ENCODE measurements around the gene RRP12.

The RRP12 gene

DNA sequence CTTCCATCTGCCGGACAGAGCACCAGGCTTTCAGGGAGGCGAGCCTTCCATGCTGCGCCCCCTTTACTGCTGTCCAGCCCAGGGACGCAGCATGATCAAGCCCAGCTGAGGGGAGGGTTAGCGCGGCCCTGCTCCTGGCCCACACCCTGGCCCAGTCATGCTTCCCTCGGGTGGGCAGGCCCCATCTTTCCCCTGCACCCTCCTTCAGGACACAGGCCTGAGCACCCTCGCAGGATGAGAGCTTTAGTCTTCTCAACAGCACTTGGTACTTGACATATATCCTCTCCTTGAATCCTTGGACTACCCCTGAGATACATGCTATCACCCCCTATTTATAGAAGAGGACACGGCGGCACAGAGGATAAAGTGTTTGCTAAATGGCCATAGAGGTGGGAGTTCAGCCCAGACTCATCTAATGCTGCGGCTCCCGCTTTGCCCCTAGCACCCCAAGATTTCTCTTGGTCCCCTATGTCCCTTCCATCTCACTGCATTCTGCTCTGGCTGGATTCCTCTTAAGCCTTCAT, 34.0 kb downstream of the RRP12 start:
- peak overlapping the region; percentile 84 for H3K27ac Mint-ChIP-seq

GRCh38 chr10:97366572-97366971, 34.6 kb downstream of the RRP12 start:
- Mint-ChIP-seq H3K27me3 (no peaks in the 10 kb centered on the region), H3K36me3 (peaks cover 19% of the 10 kb centered on the region), H3K4me1 (peaks cover 22% of the 10 kb centered on the region)

More for the DNA sequence above, 34.0 kb downstream of the RRP12 start:
- DNase-seq (ENCODE audit: low spot score in 2 of 2) (no peak), ATAC-seq (ENCODE audit: low read depth) (no peak)
- no peaks in the 10 kb centered on the region for H3K27me3 Mint-ChIP-seq
- H3K9me3 Mint-ChIP-seq = no peaks in the 10 kb centered on the region
- peaks cover 22% of the 10 kb centered on the region for H3K4me1 Mint-ChIP-seq
- no peak overlapping the region for H3K4me3 Mint-ChIP-seq
- peaks cover 22% of the 10 kb centered on the region for H3K36me3 Mint-ChIP-seq

GRCh38 chr10:97365761-97366351, 35.3 kb downstream of the RRP12 start:
- Mint-ChIP-seq H3K27me3 (no peaks in the 10 kb centered on the region), H3K4me1 (peaks cover 22% of the 10 kb centered on the region), H3K4me3 (peak overlapping the region; percentile 68), H3K27ac (peak overlapping the region; percentile 94), H3K9me3 (no peaks in the 10 kb centered on the region), H3K36me3 (peaks cover 18% of the 10 kb centered on the region)
- ATAC-seq (ENCODE audit: low read depth) (peak; percentile 91), DNase-seq (ENCODE audit: low spot score in 2 of 2) (no peak)

More at GRCh38 chr10:97366572-97366971, 34.6 kb downstream of the RRP12 start:
- Mint-ChIP-seq H3K27ac (peak overlapping the region; percentile 94), H3K9me3 (no peaks in the 10 kb centered on the region), H3K4me3 (peak overlapping the region; percentile 68)
- DNase-seq (ENCODE audit: low spot score in 2 of 2) (no peak), ATAC-seq (ENCODE audit: low read depth) (no peak)

DNA sequence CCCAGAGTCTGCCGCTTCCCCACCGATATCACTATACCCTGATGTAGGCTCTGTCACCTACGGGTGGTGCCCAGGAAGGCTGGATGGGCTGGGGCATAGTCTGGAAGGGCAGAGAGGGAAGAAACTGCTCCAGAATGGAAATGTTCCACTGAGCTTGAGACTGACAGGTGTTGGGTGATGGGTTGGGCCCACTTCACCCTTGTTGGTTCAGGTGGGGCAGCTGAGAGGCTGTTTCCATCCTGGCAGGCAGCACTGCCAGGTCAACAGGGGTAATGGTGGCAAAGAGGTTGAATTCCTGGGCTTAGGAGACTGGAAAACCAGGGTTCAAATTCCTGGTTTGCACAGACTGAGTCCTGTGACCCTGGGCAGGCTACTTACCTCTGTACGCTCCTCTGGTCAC, 38.1 kb downstream of the RRP12 start:
- DNase-seq (ENCODE audit: low spot score in 2 of 2) = no peak
- Mint-ChIP-seq H3K9me3 (no peaks in the 10 kb centered on the region), H3K36me3 (peaks cover 16% of the 10 kb centered on the region), H3K27me3 (no peaks in the 10 kb centered on the region), H3K4me3 (no peak overlapping the region), H3K4me1 (peaks cover 22% of the 10 kb centered on the region), H3K27ac (no peak overlapping the region)
- ATAC-seq (ENCODE audit: low read depth) = no peak

DNA sequence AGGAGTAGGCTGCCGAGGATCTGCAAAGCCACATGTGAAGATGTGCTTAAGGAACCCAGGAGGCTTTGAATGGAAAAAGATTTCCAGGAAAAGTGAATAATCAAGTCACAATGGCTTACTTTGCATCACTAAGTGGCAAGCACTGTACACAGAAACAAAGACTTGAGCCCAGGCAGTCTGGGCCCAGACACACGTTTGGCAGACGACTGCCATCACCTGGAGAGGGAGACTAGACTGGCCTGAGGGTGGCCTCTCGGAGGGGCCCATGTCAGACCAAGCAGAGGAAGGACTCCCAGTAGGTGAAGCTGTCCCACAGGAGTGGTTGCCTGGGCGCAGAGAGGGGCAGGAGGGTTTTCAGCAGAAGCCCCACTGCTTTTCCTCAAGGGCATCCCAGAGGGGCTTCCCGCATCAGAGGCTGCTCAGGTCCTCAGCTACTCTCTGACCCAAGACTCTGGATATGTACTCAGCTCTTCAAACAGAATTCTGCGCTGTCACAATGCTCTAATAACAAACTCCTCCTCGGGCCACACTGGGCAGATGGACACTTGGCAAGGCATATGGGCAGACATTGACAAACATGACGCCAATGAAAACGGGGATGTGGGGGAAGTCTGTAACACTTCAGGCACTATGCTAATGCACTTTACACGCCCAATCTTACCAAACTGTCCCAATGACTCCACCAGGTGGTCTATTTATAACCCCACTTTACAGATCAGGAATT, 38.7 kb downstream of the RRP12 start:
- H3K4me3 Mint-ChIP-seq = no peak overlapping the region
- no peaks in the 10 kb centered on the region for H3K9me3 Mint-ChIP-seq
- H3K27ac Mint-ChIP-seq = no peak overlapping the region
- no peak for ATAC-seq (ENCODE audit: low read depth)
- no peaks in the 10 kb centered on the region for H3K27me3 Mint-ChIP-seq
- H3K36me3 Mint-ChIP-seq = peaks cover 16% of the 10 kb centered on the region
- peaks cover 22% of the 10 kb centered on the region for H3K4me1 Mint-ChIP-seq
- DNase-seq (ENCODE audit: low spot score in 2 of 2) = no peak

DNA sequence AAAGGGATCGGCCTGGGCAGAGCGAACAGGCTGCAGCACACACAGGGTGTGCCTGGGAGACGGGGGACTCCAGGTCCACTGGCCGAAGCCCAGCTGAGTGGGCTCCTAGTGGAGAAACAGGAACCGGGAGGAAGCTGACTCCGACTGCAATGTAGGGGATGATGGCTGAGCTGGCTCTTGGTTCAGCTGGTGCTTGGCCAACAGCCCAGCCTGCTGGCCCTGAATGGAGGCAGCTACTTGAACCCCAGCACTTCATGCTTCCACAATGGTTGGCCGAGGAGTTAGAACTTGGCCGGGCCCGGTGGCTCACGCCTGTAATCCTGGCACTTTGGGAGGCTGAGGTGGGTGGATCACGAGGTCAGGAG, 39.6 kb downstream of the RRP12 start:
- H3K27me3 Mint-ChIP-seq = no peaks in the 10 kb centered on the region
- peaks cover 12% of the 10 kb centered on the region for H3K36me3 Mint-ChIP-seq
- peaks cover 19% of the 10 kb centered on the region for H3K4me1 Mint-ChIP-seq
- no peak overlapping the region for H3K27ac Mint-ChIP-seq
- no peaks in the 10 kb centered on the region for H3K9me3 Mint-ChIP-seq
- DNase-seq (ENCODE audit: low spot score in 2 of 2) (no peak), ATAC-seq (ENCODE audit: low read depth) (no peak)
- no peak overlapping the region for H3K4me3 Mint-ChIP-seq

- peaks cover 14% of the 10 kb centered on the region for H3K4me1 Mint-ChIP-seq
- no peaks in the 10 kb centered on the region for H3K9me3 Mint-ChIP-seq
- H3K4me3 Mint-ChIP-seq = no peak overlapping the region
- no peaks in the 10 kb centered on the region for H3K27me3 Mint-ChIP-seq
- ATAC-seq (ENCODE audit: low read depth) (no peak), DNase-seq (ENCODE audit: low spot score in 2 of 2) (no peak)
- H3K36me3 Mint-ChIP-seq = peaks cover 12% of the 10 kb centered on the region
- H3K27ac Mint-ChIP-seq = peak overlapping the region; percentile 41
Measured at GRCh38 chr10:97360705-97361536, 40.2 kb downstream of the RRP12 start.

DNA sequence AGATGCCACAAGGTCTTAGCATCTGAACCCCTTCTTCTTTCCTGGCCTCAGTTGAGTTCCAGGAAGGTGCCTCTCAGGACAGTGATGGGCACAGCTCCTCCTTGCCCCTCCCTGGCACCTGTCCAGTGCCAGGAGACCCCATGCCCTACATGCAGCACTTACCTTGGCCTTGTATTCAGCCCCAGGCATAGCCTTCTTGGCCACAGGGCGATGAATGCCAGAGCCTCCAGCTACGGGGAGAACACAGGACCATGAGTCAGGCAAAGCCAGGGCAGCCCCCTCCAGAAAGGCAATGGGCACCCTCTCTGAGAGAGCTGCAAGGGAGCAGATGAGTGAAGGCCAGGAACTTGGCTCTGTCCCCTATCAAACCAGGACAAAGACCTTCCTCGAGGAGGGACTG, 42.4 kb downstream of the RRP12 start:
- ATAC-seq (ENCODE audit: low read depth) = no peak
- Mint-ChIP-seq H3K27ac (peak overlapping the region; percentile 48), H3K9me3 (no peaks in the 10 kb centered on the region), H3K4me3 (no peak overlapping the region), H3K27me3 (no peaks in the 10 kb centered on the region), H3K4me1 (no peaks in the 10 kb centered on the region), H3K36me3 (peaks cover 14% of the 10 kb centered on the region)
- no peak for DNase-seq (ENCODE audit: low spot score in 2 of 2)

- H3K27me3 Mint-ChIP-seq = no peaks in the 10 kb centered on the region
- no peaks in the 10 kb centered on the region for H3K4me1 Mint-ChIP-seq
- no peak for DNase-seq (ENCODE audit: low spot score in 2 of 2)
- no peak for ATAC-seq (ENCODE audit: low read depth)
- no peak overlapping the region for H3K27ac Mint-ChIP-seq
- no peaks in the 10 kb centered on the region for H3K9me3 Mint-ChIP-seq
- no peak overlapping the region for H3K4me3 Mint-ChIP-seq
- H3K36me3 Mint-ChIP-seq = peaks cover 14% of the 10 kb centered on the region
Measured at GRCh38 chr10:97358349-97358748, 42.8 kb downstream of the RRP12 start.

DNA sequence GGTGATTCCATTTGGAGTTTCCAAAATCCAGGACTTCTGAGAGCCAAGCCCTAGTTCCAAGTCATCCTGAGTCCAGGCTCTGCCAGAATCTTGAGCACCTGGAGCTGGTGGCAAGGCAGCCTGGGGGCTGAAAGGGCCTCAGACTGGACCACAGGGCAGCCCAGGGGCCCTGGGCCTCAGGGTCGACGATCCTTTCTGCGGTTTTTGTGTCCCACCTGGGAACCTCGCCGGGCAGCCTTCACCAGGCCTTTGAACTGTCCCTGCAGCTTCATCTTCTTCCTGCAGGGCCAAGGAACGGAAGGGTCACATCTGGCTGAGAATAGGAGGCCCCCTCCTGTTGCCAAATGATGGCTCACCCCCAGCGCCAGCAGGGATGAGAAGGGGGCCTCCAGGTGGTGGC, 44.2 kb downstream of the RRP12 start:
- Mint-ChIP-seq H3K27ac (no peak overlapping the region), H3K9me3 (no peaks in the 10 kb centered on the region), H3K27me3 (no peaks in the 10 kb centered on the region), H3K36me3 (peaks cover 14% of the 10 kb centered on the region), H3K4me3 (no peak overlapping the region), H3K4me1 (no peaks in the 10 kb centered on the region)
- DNase-seq (ENCODE audit: low spot score in 2 of 2) (no peak), ATAC-seq (ENCODE audit: low read depth) (no peak)

DNA sequence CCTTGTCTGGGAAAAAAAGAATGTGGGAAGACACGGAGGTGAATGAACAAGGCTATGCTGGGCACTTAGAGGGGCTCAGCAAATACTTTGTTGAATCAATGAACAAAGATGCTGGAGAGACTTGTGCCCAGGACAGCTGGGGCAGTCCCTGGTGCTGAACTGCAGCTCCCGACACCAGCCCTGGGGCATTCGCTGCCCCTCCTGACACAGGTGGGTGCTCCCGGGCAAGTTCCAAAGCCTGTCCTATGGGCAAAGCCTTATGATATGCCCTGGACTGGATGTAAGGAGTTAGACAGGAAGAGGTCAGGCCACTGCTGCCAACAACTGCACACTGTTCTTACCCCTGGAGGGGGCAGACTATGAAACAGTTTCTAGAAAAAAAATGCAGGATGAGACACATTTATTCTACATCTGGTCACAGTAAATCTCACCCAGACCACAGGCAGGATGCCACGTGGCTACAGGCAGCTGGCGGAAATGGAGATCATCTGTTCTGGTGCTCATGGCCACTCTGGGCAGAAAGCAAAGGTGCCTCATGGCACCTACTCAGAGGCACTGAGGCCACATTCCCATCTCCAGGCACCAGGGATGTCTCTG, 44.7 kb downstream of the RRP12 start:
- no peak overlapping the region for H3K27ac Mint-ChIP-seq
- H3K36me3 Mint-ChIP-seq = peaks cover 14% of the 10 kb centered on the region
- no peak for ATAC-seq (ENCODE audit: low read depth)
- H3K27me3 Mint-ChIP-seq = no peaks in the 10 kb centered on the region
- H3K4me3 Mint-ChIP-seq = no peak overlapping the region
- no peak for DNase-seq (ENCODE audit: low spot score in 2 of 2)
- H3K4me1 Mint-ChIP-seq = no peaks in the 10 kb centered on the region
- no peaks in the 10 kb centered on the region for H3K9me3 Mint-ChIP-seq

GRCh38 chr10:97355571-97355975, 45.6 kb downstream of the RRP12 start:
- H3K27me3 Mint-ChIP-seq = no peaks in the 10 kb centered on the region
- peak overlapping the region; percentile 16 for H3K27ac Mint-ChIP-seq
- no peaks in the 10 kb centered on the region for H3K4me1 Mint-ChIP-seq
- H3K9me3 Mint-ChIP-seq = no peaks in the 10 kb centered on the region
- H3K4me3 Mint-ChIP-seq = no peak overlapping the region
- ATAC-seq (ENCODE audit: low read depth) (no peak), DNase-seq (ENCODE audit: low spot score in 2 of 2) (no peak)
- peaks cover 12% of the 10 kb centered on the region for H3K36me3 Mint-ChIP-seq

GRCh38 chr10:97353945-97354344, 47.2 kb downstream of the RRP12 start:
- DNase-seq (ENCODE audit: low spot score in 2 of 2) = no peak
- no peak overlapping the region for H3K27ac Mint-ChIP-seq
- peaks cover 9% of the 10 kb centered on the region for H3K36me3 Mint-ChIP-seq
- no peak overlapping the region for H3K4me3 Mint-ChIP-seq
- H3K9me3 Mint-ChIP-seq = no peaks in the 10 kb centered on the region
- H3K27me3 Mint-ChIP-seq = no peaks in the 10 kb centered on the region
- H3K4me1 Mint-ChIP-seq = no peaks in the 10 kb centered on the region
- ATAC-seq (ENCODE audit: low read depth) = no peak
